Melanocyte of skin (primary cell): Measurements from ENCODE around the gene SSUH2. TPM values are rescaled to one million over a fixed set of nuclear protein-coding genes. Genes with fewer than 3 reads are reported as not detected.

Experiments
- total RNA-seq, 2 donors: library from RNA; depleted of rRNA; stranded (reverse); fragments of >200 nt; gene quantifications; 2 replicates each; pipeline ENCODE4 v1.2.3, GENCODE V29; 2012

SSUH2 gene
- under 1 TPM in 1 of 2 donors, not detected in 1; 0.67 TPM for total RNA-seq

GRCh38 chr3:8644748-8645390 is at the start of gene SSUH2:
Gene SSUH2, minus strand, starts transcription at chr3:8644798. Its CDS starts 40 bp downstream, at chr3:8644758.

Other genes starting within 250 kb of the SSUH2 start
- gene LMCD1, start 143.0 kb downstream of the SSUH2 start, total RNA-seq = 10 to 100 TPM; 10.7 to 11.0 TPM
- not detected for gene CAV3, start 89.0 kb upstream of the SSUH2 start, total RNA-seq
- under 1 TPM; 0.67 to 0.69 TPM for gene OXTR, start 124.8 kb upstream of the SSUH2 start, total RNA-seq